ENCODE data around the gene DLK1. TPM values are rescaled to one million over a fixed set of nuclear protein-coding genes. Genes with fewer than 3 reads are reported as not detected.

The DLK1 gene
- polyA plus RNA-seq, 1 of the 3 experiments (the other 2 are of a cell fraction), result 1.7 TPM

DNA sequence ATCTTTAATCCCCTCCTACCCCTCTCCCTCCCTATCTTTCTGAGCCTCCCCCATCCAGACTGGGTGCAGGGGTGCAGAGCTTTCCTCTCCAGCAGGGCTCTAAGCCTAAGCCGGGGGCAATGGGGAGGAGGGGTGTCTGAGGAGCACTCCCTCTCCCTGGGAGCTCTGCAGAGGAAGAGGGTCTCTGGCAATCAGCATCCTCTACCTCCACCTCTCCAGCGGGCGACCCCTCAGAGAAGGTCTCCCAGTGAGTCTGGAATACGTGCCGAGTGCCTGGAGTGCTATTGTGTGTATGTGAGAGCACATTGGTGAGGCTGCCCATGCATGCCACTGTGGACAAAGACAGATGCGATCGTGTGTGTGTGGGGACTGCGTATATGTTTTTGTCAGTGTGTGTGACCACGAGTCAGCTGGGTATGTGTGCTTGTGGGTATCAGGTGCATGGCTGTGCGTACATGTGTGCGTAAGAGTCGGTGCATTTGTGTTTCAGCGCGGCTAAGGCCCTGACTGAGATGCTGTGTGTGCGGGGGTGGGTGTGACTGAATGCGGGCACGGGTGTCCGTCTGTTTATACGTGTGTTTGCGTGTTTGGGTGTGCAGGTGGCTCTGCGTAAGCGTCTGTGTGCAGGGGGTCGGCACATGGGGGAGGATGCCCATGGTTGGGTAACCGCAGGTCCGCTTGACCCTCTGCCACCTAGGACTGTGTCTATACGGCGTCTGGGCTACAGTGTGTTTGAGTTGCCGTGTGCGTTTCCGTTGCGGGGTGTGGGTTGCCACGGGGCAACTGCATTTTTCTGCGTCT, 905 bp upstream of the DLK1 start:
- Histone ChIP-seq H3K27ac (ENCODE audit: low read depth in 2 of 2, low read length in 1 of 2) (peak overlapping the region in 1 of 2 experiments; percentile 87; a peak in 2 of 4 replicates), H3F3A (replicated peaks; ENCODE audit: insufficient read depth) (no peaks in the 10 kb centered on the region), H3K4me2 (no peak overlapping the region), H3K27me3 (ENCODE audit: insufficient read depth) (peaks cover 23% of the 10 kb centered on the region; the same call in 1 of the 2 replicates), H3K9ac (no peak overlapping the region), H3K9me2 (no peaks in the 10 kb centered on the region), H3K79me2 (ENCODE audit: insufficient read depth) (no peaks in the 10 kb centered on the region), H3K4me3 (ENCODE audit: low read depth in 2 of 2, low read length in 1 of 2) (no peak overlapping the region; a peak in 1 of 4 replicates), H4K20me1 (ENCODE audit: insufficient read depth) (no peaks in the 10 kb centered on the region), H3K36me3 (replicated peaks in 1 of 2; ENCODE audit: control insufficient read depth in 1 of 2, insufficient read depth in 2 of 2, low read length in 1 of 2) (no peaks in the 10 kb centered on the region), H2AFZ (ENCODE audit: low read depth) (no peak overlapping the region), H3K9me3 (no peaks in the 10 kb centered on the region), H3K4me1 (ENCODE audit: control insufficient read depth in 1 of 2, insufficient read depth in 2 of 2, low read depth in 1 of 2, low read length in 1 of 2) (peaks cover 0 to 76% of the 10 kb centered on the region in 2 experiments; a peak in 1 of 4 replicates)
- ChIA-PET POLR2A (interaction anchor here (2.4 kb wide), 1 partner anchor 47 kb away, joined by 6 read pairs; no protein-coding TSS in a partner anchor), CTCF (interaction anchor here (0.7 to 2.3 kb wide), 2 partner anchors 62 to 394 kb away, joined by 3 to 8 read pairs; no protein-coding TSS in a partner anchor)
- WGBS (ENCODE audit: low lambda C conversion rate), result 89% methylated on average over 33 of the region's 33 CpGs
- TF ChIP-seq, protein P1, sequence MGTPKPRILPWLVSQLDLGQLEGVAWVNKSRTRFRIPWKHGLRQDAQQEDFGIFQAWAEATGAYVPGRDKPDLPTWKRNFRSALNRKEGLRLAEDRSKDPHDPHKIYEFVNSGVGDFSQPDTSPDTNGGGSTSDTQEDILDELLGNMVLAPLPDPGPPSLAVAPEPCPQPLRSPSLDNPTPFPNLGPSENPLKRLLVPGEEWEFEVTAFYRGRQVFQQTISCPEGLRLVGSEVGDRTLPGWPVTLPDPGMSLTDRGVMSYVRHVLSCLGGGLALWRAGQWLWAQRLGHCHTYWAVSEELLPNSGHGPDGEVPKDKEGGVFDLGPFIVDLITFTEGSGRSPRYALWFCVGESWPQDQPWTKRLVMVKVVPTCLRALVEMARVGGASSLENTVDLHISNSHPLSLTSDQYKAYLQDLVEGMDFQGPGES (IDR thresholded peaks at IDR 0.05; ENCODE audit: low read depth, low read length), result no peak
- TF ChIP-seq YY1 (IDR thresholded peaks at IDR 0.05; ENCODE audit: low read depth), result no peak
- TF ChIP-seq ELF1 (IDR thresholded peaks at IDR 0.05), result no peak
- TF ChIP-seq NRF1 (IDR thresholded peaks at IDR 0.05; ENCODE audit: low read depth, low read length), result no peak
- TF ChIP-seq, protein P2, sequence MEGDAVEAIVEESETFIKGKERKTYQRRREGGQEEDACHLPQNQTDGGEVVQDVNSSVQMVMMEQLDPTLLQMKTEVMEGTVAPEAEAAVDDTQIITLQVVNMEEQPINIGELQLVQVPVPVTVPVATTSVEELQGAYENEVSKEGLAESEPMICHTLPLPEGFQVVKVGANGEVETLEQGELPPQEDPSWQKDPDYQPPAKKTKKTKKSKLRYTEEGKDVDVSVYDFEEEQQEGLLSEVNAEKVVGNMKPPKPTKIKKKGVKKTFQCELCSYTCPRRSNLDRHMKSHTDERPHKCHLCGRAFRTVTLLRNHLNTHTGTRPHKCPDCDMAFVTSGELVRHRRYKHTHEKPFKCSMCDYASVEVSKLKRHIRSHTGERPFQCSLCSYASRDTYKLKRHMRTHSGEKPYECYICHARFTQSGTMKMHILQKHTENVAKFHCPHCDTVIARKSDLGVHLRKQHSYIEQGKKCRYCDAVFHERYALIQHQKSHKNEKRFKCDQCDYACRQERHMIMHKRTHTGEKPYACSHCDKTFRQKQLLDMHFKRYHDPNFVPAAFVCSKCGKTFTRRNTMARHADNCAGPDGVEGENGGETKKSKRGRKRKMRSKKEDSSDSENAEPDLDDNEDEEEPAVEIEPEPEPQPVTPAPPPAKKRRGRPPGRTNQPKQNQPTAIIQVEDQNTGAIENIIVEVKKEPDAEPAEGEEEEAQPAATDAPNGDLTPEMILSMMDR (IDR thresholded peaks at IDR 0.05), result no peak
- TF ChIP-seq CHD2 (IDR thresholded peaks at IDR 0.05; ENCODE audit: low read length, partially characterized antibody), result no peak
- TF ChIP-seq, protein P3, sequence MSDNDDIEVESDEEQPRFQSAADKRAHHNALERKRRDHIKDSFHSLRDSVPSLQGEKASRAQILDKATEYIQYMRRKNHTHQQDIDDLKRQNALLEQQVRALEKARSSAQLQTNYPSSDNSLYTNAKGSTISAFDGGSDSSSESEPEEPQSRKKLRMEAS (IDR thresholded peaks at IDR 0.05; ENCODE audit: low read depth), result no peak
- TF ChIP-seq EZH2phosphoT487 (IDR thresholded peaks at IDR 0.05; ENCODE audit: borderline replicate concordance, low read depth), result no peak
- TF ChIP-seq GABPA (IDR thresholded peaks at IDR 0.05; ENCODE audit: low read depth), result no peak
- DNase-seq, result no peak

DNA sequence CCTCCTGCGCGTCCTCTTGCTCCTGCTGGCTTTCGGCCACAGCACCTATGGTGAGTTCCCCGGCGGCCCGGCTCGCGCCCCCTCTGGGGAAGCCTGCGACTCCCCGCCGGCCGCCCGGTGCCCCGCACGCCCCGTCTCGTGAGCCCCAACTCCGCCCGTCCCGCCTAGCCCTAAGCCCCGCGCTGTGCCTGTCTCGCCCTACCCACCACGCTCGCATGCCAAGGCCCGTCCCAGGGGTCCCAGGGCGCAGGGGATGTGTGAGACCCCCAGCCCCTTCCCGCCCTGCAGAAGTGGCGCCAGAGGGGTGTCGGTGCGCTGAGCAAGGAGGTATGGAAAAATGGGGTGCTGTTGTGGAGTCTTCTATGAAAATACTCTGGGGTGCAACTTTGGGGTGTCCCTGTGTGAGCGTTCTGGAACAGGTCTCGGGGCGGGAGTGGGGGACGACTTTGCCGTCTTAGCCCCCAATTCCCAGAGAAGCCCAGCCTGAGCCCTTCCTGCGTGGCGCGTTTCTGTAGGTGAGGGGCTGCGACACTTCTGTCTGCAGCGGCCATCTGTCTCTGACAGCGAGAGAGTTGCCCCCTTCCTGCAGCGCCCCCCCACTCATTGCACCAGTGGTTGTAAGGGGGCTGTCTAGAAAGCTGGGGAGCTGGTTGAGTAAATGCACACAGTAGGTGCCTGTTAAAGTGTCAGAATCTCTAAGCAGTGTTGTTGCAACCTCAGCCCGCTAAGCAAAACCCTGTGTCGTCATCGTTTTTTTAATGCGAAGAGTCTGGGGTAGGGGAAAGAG, 587 bp downstream of the DLK1 start:
- Histone ChIP-seq H3K9me3 (no peaks in the 10 kb centered on the region), H3K27me3 (ENCODE audit: insufficient read depth) (peaks cover 23% of the 10 kb centered on the region; the same call in 1 of the 2 replicates), H2AFZ (ENCODE audit: low read depth) (no peak overlapping the region), H3K4me2 (no peak overlapping the region), H3K79me2 (ENCODE audit: insufficient read depth) (no peaks in the 10 kb centered on the region), H3K9ac (no peak overlapping the region), H3K27ac (ENCODE audit: low read depth in 2 of 2, low read length in 1 of 2) (peak overlapping the region in 1 of 2 experiments; percentile 91; a peak in 2 of 4 replicates), H3K4me1 (ENCODE audit: control insufficient read depth in 1 of 2, insufficient read depth in 2 of 2, low read depth in 1 of 2, low read length in 1 of 2) (peaks cover 0 to 82% of the 10 kb centered on the region in 2 experiments; a peak in 1 of 4 replicates), H4K20me1 (ENCODE audit: insufficient read depth) (no peaks in the 10 kb centered on the region), H3K36me3 (replicated peaks in 1 of 2; ENCODE audit: control insufficient read depth in 1 of 2, insufficient read depth in 2 of 2, low read length in 1 of 2) (no peaks in the 10 kb centered on the region), H3K4me3 (ENCODE audit: low read depth in 2 of 2, low read length in 1 of 2) (peak overlapping the region in 1 of 2 experiments; percentile 58; a peak in 2 of 4 replicates), H3K9me2 (no peaks in the 10 kb centered on the region), H3F3A (replicated peaks; ENCODE audit: insufficient read depth) (no peaks in the 10 kb centered on the region)
- WGBS (ENCODE audit: low lambda C conversion rate), result 24% methylated on average over 28 of the region's 47 CpGs
- ChIA-PET POLR2A (interaction anchor here (0.8 to 6.8 kb wide), 10 partner anchors 26 to 342 kb away, joined by 3 to 37 read pairs (median 8); no protein-coding TSS in a partner anchor), CTCF (interaction anchor here (1.0 to 4.3 kb wide), 3 partner anchors 64 to 174 kb away, joined by 3 to 16 read pairs (median 3); no protein-coding TSS in a partner anchor)
- TF ChIP-seq ELF1 (IDR thresholded peaks at IDR 0.05), result no peak
- no peak for TF ChIP-seq FOXM1 (IDR thresholded peaks at IDR 0.05; ENCODE audit: low read depth)
- no peak for TF ChIP-seq NFIC (IDR thresholded peaks at IDR 0.05; ENCODE audit: borderline replicate concordance)
- TF ChIP-seq MEF2A (IDR thresholded peaks at IDR 0.05; ENCODE audit: borderline replicate concordance, low read depth), result no peak
- TF ChIP-seq YY1 (IDR thresholded peaks at IDR 0.05; ENCODE audit: low read depth), result no peak
- TF ChIP-seq POLR2AphosphoS5 (IDR thresholded peaks at IDR 0.05; ENCODE audit: low read depth, low read length), result no peak
- TF ChIP-seq JUND (IDR thresholded peaks at IDR 0.05), result no peak
- no peak for TF ChIP-seq TCF12 (IDR thresholded peaks at IDR 0.05)
- no peak; the same call in 1 of the 2 replicates for TF ChIP-seq MXI1 (IDR thresholded peaks at IDR 0.05; ENCODE audit: low read depth, low read length)
- no peak for TF ChIP-seq RFX5 (IDR thresholded peaks at IDR 0.05; ENCODE audit: low read length)
- no peak for TF ChIP-seq EZH2phosphoT487 (IDR thresholded peaks at IDR 0.05; ENCODE audit: borderline replicate concordance, low read depth)
- no peak for DNase-seq

Measured in SK-N-SH (cell line).